Lower leg skin (tissue), 3 donors: Measurements from ENCODE around the gene MEIS3.

Experiments
- CTCF ChIP-seq, 3 donors: fragments of 450-650 bp; IDR thresholded peaks; one replicate each; pipeline ENCODE4 v1.5.1; 2016; ENCODE audit warnings: antibody characterized with exemption in 3 of 3, mild to moderate bottlenecking in 3 of 3, moderate library complexity in 2 of 3
- POLR2A ChIP-seq, 2 donors: fragments of 450-650 bp; IDR thresholded peaks; one replicate each; pipeline ENCODE4 v1.6.1; 2016 to 2017; ENCODE audit warnings: antibody characterized with exemption in 2 of 2, mild to moderate bottlenecking in 1 of 2, moderate library complexity in 1 of 2

GRCh38 chr19:47356900-47357299 lies 62.4 kb downstream of the MEIS3 start:
- TF ChIP-seq CTCF (IDR thresholded peaks at IDR 0.05) (no peak), POLR2A (IDR thresholded peaks at IDR 0.05) (no peak)
